Stimulated activated CD4-positive, alpha-beta T cell treated with anti-CD3 and anti-CD28 coated beads, Interleukin-2, amount 100 ng/mL, for 48 hours (primary cell): ENCODE measurements around the gene JAK2.
"Not testable (repeated sequence)": the region's sequence is repeated elsewhere in the genome, so short reads cannot be mapped to it uniquely, and the experiment has no call there.

Experiments used
- DNase-seq, 2 donors: peaks; one replicate each; pipeline ENCODE4 v3.0.0-alpha.2; 2020

The JAK2 gene

DNA sequence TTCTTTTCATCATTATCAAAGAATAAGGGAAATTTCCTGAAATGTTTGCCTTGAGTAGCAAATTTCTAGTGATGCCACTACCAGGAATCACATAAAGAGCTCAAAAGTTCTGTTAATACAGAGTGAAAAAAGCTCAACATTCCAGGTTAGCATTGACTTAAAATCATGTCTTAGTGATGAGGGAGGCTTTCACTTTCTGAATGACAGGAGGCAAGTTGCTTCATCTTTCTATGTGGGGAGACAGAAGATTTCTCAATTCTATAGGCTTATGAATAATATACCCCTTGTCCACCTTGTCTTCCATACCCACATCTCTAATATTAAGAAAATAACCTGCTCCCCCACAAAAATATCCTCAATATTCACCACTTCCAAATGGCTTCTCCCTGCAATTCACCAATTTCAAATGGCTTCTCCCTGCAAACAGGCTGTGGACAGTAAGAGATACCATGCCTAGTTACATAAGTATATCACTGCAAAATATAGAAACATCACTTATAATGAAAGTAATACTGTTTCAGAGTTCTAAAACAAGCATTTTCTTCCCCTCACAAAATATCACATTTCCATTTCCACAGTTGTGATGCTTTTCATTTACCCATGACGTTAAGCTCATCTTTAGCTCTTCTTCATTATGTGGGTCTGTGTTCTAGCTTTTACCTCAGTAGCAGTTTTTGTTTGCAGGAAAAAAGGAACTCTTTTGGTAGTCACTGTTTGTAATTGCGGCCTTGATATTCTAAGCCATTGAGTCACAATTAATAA, 2.2 kb upstream of the JAK2 start:
- DNase-seq: no peak

DNA sequence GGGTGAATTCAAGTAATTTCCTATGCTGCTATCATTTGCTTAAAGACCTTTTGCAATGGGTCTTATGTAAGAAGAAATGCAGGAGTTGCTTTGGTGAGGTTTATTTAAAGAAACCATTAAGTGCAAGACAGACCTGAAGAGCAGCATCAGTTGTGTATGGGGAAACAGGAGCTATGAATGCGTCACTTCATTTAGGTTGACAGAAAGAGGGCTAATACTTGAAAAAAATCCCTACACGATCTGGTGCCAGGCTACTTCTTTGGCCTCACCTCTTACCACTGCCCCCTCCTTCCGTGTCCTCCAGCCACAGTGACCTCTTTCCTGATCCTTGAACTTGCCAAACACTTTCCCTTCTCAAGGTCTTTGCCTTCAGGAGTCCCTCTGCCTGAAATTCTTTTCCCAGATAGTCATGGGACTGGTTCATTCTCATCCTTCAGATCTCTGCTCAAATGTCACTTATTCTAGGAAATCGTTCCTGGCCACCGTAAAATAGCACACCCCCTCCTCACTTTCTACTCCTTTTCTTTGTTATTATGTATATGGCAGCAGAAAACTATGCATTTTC, 1.4 kb upstream of the JAK2 start:
- DNase-seq: no peak

DNA sequence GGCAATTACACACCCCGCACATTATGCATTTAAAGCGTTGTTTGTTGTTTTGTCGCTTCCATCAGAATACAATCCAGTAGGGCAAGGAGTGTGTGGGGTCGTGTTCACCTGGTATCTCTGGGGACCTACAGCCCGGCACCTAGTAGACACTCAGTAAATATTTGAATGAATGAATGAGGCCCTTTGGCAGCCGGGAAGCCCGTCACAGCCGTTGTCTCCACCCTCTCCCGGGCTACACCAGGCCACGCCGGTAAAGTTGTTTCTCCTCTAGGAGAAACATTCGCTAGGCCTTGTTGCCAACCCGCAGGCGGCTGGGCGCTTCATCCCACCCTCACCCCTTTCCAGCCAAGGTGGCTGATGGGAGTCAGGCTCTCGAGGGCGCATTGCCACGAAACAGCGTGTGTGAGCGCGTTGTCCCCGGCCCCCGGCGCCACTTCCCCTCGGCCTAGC, 876 bp upstream of the JAK2 start:
- no peak for DNase-seq

DNA sequence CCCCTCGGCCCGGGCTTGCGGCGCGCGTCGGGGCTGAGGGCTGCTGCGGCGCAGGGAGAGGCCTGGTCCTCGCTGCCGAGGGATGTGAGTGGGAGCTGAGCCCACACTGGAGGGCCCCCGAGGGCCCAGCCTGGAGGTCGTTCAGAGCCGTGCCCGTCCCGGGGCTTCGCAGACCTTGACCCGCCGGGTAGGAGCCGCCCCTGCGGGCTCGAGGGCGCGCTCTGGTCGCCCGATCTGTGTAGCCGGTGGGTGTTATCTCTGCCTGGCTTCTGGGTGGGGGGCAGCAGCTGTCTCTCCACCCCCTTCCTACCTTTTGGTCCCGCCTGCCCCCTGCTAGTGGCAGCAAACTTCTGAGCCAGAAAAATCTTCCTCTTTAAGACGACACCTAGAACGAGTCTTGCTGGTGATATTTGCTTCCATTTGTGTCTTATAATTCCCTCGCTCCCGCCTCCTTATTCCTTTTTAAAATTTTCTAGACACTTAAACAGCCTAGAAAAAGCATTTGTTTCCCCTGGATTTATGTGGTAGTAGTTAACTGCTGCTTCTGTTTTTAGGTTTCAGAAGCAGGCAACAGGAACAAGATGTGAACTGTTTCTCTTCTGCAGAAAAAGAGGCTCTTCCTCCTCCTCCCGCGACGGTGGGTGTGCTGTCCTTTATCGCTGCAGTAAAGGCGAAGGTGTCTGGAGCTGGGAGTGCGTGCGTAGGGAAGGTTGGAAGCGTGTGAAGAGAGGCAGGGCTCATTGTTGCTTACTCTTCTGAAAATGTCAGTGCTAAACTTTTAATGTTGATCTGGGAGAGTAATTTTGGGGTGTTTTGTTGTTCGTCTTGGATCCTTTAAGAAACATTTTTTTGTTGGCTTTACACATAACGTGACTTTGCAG, 554 bp downstream of the JAK2 start:
- no peak for DNase-seq

DNA sequence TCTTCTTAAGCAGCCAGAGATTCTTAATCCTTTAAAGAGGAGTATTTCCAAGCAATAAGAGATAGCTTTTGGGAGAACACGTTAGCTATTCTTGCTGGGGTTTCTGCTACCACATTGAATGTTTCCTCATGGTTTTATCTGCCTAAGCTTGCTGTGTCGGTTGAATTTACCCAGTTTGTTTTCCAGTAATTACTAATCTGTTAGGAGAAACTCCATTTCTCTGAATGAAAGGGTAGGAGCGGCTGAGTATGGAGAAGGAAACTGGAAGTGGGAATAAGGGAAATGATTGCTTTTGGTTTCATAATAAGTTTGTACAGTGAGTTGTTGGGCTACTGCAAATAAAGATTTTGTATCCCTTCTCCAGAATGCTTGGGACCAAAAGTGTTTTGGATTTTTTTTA, 1.2 kb downstream of the JAK2 start:
- no peak for DNase-seq

DNA sequence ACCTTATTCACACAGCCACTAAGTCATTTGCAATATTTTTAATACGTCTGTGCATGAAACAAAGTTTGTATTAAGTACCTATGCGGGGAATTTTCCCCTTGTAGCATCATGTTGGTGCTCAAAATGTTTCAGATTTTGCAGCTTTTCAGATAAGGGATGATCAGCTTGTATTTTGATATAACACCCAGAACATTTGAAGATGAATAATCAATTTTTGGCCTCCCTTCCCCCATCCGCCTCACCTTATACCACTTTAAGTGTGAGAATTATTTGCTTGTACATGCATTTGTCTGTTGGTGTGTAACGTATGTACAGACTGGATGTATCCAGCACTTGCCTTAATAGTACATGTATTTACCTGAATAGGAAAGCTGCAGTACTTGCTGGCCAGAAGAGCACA, 1.7 kb downstream of the JAK2 start:
- DNase-seq: no peak

DNA sequence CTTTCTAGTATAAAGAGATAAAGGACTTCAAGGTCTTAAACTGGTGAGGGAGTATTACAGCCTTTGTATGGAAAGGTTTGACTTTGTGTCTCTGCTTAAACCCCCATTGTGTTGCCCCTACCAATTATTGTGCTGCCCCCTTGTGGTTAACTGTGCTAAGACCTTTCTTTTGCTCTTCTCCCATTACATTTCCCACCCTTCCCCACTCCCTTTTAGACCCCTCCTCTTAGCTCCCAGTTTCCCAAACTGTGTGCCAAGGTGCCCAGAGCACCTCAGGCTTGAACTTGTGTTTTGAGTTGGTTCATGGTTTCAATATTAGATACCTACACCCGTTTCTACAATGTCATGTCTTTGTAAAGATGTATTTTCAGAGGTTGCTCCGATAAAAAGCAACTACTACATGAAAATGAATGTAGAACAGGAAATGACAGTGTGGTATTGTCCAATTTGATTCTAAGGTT, 2.9 kb downstream of the JAK2 start:
- DNase-seq: peak; percentile 56 to 61

DNA sequence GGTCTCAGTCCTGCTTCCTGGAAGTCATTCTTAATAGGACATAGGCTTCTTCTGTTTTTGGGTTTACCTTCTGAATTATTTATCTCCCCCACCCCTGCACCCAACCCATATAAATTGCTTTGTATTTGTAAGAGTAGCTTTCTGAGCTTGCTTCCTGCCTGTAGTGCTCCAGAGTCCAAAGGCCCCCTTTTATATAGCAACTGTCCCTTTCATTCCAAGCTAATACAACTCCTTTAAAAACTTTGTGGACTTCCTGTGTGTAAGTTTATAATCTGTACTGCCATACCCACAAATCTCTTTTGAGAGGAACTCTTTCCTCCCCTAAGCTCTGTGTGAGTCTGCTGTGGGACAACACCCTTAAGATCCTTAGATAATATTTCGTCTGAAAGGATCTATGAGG, 7.8 kb downstream of the JAK2 start:
- no peak for DNase-seq

DNA sequence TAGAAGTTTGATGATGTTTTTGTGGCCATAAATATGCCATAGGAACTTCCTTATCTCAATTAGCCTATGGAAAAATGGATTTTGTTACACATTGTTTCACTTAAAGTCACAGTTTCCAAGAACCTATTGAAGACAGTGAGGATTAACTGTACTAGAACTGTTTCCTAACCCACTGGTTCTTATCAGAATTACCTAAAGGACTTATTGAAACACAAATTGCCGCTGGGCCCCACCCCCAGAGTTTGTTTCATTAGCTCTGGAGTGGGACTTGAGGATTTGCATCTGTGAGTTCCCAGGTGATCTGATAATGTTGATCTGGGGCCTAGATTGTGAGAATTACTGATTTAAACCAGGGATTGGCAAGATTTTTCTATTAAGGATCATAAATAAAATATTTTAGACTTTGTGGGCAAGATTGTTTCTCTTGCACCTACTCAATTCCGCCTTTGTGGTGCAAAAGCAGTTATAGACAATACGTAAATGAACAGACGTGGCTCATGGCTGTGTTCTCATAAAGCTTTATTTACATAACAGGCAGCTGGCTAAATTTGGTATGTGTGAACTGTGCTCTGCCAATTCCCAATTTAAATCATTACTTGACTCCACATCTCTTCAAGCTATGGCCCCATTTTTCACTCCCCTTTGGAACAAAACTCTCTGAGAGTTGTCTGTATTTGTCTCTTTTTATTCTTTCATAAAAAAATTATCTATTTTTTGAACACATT, 9.3 kb downstream of the JAK2 start:
- DNase-seq: no peak

DNA sequence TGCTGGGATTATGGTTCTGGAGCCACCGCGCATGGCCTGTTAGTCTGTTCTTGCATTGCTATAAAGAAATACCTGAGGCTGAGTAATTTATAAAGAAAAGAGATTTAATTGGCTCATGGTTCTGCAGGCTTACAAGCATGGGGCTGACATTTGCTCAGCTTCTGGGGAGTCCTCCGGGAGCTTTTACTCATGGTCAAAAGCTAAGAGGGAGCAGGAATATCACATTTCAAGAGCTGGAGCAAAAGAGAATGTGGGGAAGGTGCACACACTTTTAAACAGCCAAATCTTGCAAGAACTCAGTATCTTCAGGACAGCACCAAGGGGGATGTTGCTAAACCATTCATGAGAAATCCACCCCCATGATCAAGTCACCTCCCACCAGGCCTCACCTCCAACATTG, 12.1 kb downstream of the JAK2 start:
- no peak for DNase-seq

DNA sequence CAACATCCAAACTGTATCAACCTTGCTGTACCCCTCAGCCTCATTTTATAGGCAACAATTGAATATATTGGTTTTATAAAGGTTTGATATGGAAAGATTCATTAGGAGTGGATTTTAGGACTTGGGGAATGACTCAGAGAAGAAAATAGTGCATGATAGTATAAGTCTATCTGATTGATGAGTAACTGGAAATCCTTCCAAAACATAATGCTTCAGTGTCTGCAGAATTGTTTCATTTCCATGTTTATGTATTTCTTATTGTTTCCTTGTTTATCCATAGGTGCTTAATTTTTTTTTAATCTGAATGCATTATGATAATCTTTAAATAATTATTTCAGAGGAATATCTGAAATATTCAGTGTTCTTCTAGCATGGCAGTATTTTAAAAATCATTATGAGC, 12.6 kb downstream of the JAK2 start:
- DNase-seq: no peak

DNA sequence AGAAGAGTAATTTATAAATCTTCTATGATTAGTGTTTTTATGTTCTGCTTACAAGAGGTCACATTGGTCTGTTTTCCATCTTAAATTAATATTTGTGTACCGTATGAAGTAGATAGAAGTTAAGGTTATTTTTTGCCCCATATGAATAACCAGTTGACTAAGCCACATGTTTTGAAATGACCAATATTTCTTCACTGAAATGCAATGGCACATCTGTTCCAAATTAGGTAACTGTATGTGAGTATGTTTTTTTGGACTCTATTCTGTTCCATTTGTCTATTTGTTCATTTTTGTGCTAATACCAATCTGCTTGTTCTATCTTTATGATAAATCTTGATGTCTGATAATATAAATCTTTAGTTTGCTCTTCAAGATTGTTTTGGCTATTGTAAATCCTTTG, 17.7 kb downstream of the JAK2 start:
- DNase-seq: no peak

DNA sequence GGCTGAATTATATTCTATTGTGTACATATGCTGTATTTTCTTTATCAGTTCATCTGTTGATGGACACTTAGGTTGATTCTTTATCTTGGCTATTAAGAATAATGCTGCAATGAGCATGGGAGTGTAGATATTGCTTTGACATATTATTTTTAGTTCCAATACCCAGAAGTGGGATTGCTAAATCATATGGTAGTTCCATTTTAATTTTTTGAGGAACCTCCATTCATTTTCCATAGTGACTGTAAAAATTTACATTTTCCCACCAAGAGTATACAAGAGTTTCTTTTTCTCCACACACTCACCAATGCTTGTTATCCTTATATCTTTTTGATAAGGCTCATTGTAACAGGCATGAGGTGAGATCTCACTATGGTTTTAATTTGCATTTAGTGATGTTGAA, 19.4 kb downstream of the JAK2 start:
- DNase-seq: no peak

DNA sequence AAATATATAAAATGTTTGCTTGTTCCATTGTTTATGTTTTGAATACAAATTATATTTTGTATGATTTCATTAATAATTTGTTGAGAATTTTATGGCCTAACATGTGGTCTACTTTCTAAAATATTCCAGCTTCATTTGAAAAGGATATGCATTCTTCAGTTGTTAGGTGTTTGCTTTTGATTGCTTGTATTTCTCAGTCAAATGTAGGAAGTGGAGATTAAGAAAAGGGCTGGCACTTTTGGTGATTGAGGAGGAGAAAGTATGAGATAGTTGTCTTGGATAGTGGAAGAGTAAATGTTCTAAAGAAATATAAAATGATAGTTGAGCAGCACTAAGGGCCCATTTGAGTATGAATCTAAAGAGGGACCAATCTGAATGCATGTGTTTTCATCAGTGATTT, 23.1 kb downstream of the JAK2 start:
- DNase-seq: no peak

DNA sequence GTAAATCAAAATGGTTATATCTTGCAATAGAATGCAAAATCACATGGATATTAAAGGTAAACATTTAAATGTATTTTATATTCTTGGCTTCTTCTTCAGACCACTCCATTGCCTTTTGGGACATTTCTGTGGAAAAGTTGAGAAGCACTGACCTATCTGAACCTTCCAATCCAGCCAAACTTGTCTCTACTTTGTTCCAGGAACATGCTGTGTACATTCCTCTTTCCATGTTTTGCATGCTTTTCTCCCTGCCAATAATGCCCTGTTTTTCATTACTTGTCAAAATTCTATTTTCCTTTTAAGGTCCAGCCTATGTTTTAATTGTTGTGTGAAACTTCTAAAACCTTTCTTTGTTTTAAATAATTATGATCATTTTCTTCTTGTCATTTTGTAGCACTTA, 28.3 kb downstream of the JAK2 start:
- DNase-seq: no peak

DNA sequence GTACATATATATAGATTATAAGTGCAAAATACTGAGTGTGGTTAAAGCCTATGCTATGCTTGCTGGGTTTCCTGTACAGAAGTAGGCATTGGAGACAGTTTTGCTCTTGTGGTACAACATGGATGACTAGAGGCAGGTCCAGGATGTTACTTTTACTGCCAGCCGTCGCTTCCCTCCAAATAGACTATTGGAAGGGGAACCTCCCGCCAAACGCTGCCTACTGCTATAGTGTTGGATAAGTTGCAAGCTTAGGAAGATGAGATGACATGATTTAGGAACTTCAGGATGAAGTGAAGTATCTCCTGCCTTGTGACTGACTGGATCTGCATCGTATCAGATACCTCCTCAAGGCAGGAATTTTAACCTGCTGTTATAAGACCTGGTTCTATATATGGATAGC, 30.9 kb downstream of the JAK2 start:
- DNase-seq: no peak

DNA sequence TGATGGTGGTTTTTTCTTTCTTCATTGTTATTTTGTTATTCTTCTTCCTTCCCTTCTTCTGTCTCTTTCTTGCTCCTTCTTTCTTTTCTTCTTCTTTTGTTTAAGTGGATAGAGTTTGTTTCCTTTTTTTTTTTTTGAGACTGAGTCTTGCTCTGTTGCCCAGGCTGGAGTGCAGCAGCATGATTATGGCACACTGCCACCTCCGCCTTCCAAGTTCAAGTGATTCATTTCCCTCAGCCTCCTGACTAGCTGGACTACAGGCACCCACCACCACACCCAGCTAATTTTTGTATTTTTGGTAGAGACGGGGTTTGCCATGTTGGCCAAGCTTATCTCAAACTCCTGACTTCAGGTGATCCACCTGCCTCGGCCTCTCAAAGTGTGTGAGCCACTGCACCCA, 40.3 kb downstream of the JAK2 start:
- no peak for DNase-seq

DNA sequence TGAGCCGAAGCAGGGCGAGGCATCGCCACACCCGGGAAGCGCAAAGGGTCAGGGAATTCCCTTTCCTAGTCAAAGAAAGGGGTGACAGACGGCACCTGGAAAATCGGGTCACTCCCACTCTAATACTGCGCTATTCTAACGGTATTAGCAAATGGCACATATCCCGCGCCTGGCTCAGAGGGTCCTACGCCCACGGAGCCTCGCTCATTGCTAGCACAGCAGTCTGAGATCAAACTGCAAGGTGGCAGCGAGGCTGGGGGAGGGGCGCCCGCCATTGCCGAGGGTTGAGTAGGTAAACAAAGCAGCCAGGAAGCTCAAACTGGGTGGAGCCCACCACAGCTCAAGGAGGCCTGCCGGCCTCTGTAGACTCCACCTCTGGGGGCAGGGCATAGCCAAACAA, 46.9 kb downstream of the JAK2 start:
- not testable (repeated sequence) for DNase-seq

DNA sequence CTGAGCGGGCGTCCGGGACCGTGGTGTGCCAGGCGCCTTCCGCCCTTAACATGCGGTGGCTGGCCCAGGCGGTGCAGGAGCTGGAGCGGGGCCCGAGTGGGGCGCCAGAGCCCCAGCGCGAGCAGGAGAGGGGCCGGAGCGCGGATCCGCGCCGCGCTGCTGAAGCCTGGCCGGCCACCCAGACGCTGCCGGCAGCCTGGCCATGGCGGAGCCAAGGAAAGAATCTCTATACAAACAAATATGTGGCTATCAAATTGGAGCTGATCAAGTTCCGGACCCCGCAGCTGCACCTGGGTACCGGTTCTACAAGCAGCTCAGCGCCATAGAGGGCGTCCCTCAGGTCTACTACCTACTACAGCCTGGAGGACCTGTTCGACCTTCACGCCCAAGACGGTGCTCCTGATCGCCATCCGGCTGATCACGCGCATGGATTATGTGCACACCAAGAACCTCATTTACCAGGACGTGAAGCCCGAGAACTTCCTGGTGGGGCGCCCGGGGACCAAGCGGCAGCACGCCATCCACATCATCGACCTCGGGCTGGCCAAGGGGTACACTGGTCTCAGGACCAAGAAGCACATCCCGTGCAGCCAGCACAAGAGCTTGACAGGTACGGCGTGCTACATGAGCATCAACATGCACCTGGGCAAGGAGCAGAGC, 55.8 kb downstream of the JAK2 start:
- DNase-seq: no peak

DNA sequence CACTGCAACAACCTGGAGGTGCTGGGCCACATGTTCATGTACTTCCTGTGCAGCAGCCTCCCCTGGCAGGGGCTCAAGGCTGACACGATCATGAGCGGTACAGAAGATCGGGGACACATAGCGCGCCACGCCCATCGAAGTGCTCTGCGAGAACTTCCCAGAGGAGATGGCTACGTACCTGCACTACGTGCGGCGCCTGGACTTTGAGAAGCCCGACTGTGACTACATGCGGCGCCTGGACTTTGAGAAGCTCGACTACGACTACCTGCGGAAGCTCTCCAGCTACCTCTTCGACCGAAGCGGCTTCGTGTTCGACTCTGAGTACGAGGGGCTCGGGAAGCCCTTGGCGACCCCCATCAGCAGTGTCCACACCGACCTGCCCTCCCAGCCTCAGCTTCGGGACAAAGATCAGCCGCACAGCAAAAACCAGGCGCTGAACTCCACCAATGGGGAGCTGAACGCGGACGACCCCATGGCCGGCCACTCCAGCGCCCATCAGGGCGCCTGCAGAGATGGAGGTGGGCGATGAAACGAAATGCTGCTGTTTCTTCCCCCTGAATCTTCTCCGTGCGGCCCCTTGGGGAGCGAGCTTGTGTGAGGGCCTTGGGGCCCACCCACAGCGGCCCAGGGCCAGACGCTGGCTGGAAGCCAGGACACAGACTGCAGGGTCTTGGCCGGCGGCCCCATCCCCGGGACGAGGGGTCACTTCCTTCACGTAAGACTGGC, 56.5 kb downstream of the JAK2 start:
- no peak for DNase-seq

DNA sequence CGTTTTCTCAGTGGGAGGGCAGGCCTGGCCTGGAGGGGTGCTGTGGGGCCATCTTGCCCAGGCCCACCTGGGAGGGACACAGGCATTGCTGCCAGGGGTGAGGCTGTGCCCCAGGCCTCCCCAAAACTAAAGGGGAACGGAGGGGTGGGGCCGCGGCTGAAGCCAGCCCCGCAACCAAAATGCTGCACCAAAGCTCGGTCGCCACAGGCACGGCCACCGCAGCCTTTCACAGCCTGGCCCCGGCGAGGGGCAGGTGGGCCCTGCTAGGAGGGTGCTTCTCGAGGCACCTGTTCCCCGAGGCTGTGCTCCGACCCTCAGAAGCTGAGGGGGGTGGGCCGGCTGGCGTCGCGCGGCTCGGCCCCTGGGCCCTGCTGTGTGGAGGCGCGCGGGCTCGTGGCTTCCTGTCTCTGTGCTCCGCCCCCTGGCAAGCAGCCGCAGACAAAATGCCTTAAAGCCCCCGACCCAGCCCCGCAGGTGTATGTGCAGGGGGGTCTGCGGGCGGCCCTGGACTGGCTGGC, 57.6 kb downstream of the JAK2 start:
- DNase-seq: no peak

DNA sequence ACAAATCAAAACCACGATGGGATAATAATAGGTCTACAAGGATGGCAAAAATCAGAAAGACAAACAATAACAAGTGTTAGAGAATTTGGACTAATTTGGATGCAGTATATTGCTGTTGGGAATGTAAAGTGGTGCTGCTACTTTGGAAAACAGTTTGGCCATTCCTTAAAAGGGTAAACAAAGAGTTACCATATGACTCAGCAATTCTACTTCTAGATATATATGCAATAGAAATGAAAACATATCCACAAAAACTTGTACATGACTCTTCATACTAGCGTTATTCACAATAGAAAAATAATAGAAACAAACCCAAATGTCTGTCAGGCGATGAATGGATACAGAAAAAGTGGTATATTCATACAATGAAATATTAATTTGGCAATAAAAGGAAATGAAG, 58.3 kb downstream of the JAK2 start:
- DNase-seq: no peak
